Activated effector memory CD4-positive, alpha-beta T cell treated with anti-CD3 and anti-CD28 coated beads, Interleukin-2, amount 50 U/mL, for 16 hours (primary cell): Measurements from ENCODE around the gene ZNF221.
A peak's percentile ranks its signal among the peaks of the same experiment; 100 is the strongest.
"Not testable (repeated sequence)": the region's sequence is repeated elsewhere in the genome, so short reads cannot be mapped to it uniquely, and the experiment has no call there.

ENCODE experiments used
- DNase-seq: peaks from one replicate; pipeline ENCODE4 v3.0.0-alpha.2; 2020

Gene ZNF221

DNA sequence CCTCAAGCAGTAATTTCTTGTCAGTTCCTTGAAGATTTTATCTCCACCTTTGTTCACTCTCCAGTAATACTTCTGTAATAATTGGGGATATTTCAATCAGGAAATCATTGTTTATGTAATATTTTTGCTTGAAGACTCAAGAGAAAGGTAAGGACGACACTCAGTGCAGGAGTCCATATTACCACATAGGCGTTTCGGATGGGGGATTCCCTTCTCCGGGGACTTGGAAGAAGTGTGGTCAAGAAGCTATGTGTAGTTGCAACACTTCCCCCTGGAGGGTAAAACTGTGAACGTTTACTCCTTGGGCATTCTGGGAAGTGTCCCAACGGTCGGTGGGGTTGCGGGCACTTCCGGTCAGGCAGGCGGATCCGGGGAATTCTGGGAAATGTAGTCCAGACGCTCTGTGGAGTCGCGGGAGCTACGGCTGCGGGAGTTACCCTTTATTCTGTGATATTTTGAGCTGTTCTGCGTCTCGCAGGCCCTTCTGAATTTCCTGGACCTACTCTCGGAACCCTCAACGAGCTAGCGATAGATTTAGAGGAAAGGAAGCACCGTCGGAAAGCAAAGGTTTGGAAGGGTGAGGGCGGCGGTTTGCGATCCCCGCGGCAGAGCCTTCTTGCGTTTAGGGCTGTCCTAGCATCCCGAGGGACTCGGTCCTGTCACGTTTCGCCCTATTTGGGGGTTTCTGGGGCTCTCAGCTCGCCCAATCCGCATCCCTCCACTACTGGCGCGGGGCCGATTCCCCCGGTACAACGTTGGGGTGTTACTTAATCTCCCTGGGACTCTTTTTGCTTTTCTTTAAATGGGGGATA is at the start of gene ZNF221:
Gene ZNF221 (plus strand): TSS at position 395 of the 812 bp plus-strand sequence. CDS start 11,499 bp downstream, outside the sequence.
- DNase-seq = peak; percentile 80

GRCh38 chr19:43901395-43902390 is 49.3 kb upstream of the ZNF221 start:
- DNase-seq = peak; percentile 88

DNA sequence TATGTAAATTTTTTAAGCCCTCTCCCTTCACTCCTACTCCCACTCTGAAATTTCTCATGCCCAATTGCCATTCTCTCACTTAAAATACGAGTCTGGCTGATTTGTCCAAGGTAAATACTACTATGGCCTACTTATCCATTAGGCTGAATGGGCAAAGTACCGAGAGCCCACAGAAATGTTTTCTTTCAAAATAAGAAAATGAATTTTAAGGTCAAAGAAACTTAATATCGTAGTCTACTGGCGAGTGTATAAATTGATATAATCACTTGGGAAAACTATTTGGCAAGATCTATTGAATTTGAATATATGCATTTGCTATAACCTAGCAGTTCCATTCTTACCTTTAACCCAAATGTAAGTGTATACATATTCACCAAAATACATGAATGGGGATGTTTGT is 48.6 kb upstream of the ZNF221 start:
- DNase-seq = no peak

DNA sequence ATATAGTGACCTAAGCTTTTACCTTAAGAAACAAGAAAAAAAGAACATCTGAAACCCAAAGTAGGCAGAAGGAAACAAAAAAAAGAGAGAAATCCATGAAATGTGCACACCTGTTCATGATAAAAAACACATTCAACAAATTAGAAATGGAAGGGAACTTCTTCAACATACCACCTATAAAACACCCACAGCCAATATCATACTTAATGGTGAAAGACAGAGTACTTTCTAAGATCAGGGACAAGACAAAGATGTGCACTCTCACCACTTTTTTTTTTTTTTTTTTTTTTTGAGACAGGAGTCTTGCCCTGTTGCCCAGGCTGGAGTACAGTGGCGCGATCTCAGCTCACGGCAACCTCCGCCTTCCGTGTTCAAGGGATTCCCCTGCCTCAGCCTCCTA is 45.1 kb upstream of the ZNF221 start:
- DNase-seq = no peak

DNA sequence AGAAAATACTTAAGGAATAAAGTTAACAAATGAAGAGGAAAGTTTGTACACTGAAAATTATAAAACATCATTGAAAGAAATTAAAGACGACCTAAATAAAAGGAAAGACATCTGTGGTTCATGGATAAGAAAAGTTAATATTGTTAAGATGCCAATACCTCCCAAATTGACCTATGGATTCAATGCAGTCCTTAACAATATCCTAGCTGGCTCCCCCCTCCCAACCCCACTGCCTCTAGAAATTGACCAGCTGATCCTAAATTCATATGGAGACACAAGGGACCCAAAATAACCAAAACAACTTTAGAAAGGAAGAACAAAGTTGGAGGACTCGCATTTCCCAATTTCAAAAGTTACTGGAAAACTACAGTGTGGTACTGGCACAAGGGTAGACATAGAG is 44.3 kb upstream of the ZNF221 start:
- DNase-seq = no peak

DNA sequence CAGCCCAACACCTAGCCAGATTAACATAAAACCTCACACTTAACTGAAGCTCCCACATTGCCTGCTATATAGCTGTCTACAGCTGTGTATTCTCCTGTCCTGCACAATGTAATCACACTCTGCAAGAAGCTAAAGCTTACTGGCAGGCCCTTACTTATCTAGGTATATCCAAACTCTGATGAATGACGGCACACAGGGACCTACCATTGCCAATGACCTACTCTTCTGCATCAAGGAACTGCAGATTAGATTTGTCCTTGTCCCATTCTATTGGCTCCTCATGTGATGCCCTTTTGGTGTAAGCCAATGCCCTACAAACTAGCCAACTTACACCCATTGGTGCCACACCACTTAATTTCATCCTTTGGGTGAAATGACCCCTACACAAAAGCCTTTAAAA is 42.4 kb upstream of the ZNF221 start:
- DNase-seq = no peak

GRCh38 chr19:43910884-43911283 is 40.1 kb upstream of the ZNF221 start:
- no peak for DNase-seq

GRCh38 chr19:43913383-43913782 is 37.6 kb upstream of the ZNF221 start:
- no peak for DNase-seq

- no peak for DNase-seq
Observed at GRCh38 chr19:43914051-43914450, 37.0 kb upstream of the ZNF221 start.

- no peak for DNase-seq
Observed at GRCh38 chr19:43923875-43924274, 27.2 kb upstream of the ZNF221 start.

GRCh38 chr19:43928820-43929219 is 22.2 kb upstream of the ZNF221 start:
- DNase-seq = no peak

- DNase-seq = no peak
Observed at GRCh38 chr19:43934055-43934984, 16.7 kb upstream of the ZNF221 start.

- DNase-seq = peak; percentile 96
Observed at GRCh38 chr19:43934985-43935708, 15.9 kb upstream of the ZNF221 start, which contains the start of gene ZNF45. Gene ZNF45 (minus strand): TSS chr19:43935282. CDS start chr19:43922185, 13,097 bp downstream.

- no peak for DNase-seq
Observed at GRCh38 chr19:43936188-43936587, 14.8 kb upstream of the ZNF221 start.

DNA sequence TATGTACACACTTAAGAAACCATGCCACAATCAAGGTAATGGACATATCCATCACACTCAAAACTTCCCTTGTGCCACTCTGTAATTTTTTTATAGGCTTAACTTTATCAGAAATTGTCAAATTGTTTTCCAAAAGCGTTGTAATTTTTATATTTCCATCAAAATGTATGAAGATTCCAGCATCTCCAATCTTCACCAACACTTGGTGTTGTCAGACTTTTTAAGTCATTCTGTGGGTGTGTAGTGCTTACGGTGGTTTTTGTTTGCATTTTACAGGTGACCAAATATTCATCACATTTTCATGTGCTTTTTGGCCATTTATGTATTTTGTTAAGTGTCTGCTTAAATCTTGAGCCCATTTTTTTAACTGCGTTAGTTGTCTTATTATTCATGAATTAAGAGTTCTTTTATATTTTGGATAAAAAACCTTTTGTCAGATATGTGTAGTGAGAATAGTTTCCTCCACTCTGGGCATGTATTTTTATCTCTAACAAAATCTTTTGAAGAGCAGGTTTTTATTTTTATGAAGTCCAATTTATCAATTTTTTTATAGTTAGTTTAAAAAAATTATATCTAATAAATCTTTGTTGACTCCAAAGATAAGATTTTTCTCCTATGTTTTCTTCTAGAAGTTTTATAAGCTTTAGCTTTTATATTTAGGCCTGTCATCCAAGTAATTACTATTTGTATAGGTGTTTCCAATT is 11.3 kb upstream of the ZNF221 start:
- no peak for DNase-seq

DNA sequence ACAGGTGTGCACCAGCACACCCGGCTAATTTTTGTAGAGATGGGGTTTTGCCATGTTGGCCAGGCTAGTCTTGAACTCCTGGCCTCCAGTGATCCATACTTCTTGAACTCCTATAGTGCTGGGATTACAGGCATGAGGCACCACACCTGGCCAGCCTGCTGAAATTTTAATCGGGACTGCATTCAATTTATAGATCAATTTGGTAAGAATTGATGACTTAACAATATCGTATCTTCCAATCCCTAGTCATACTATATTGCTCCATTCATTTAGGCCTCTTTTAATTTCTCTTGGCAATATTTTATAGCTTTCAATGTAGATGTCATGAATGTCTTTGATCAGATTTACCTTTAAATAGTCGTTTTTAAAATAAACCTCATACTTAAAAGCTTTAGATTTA is 10.3 kb upstream of the ZNF221 start:
- no peak for DNase-seq

GRCh38 chr19:43941209-43941608 is 9.8 kb upstream of the ZNF221 start:
- DNase-seq = no peak

DNA sequence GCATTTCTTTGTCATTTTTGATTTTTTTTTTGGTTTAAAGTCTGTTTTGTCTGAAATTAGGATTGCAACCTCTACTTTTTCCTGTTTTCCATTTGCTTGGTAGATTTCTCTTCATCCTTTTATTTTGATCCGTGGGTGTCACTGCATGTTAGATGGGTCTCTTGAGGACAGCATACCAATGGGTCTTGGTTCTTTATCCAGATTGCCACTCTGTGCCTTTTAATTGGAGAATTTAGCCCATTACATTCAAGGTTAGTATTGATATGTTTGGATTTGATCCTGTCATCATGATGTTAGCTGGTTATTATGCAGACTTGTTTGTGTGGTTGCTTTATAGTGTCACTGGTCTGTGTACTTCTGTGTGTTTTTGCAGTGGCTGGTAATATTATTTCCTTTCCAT is 3.6 kb upstream of the ZNF221 start:
- not testable (repeated sequence) for DNase-seq

GRCh38 chr19:43949803-43950202 is 1.2 kb upstream of the ZNF221 start:
- not testable (repeated sequence) for DNase-seq

GRCh38 chr19:43956827-43957226 is 5.8 kb downstream of the ZNF221 start:
- DNase-seq = no peak

DNA sequence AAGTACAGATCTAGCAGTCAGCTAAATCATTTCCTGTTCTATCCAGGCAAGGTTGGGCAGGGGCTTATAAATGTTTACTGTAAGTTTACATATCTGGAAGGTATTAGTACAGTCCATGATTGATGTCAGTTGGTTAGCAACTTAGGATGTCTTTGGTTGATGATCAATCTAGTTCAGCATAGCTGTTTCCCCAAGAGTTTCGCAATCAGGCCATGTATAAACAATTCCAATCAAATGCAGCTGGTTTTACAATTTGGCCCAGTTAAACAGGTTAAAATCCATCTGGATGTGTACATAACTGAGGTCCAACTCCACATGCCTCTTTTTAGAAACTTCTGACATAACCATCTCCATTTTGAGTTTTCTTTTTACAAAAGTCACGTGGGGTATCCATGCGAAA is 6.9 kb downstream of the ZNF221 start:
- DNase-seq = no peak
